ENCODE results near the gene SSR3. TPM values are rescaled to one million over a fixed set of nuclear protein-coding genes. Genes with fewer than 3 reads are reported as not detected.

Gene SSR3
- total RNA-seq, 4 donors from 2014 or later: 42.5 to 74.7 (median 57.1) TPM

DNA sequence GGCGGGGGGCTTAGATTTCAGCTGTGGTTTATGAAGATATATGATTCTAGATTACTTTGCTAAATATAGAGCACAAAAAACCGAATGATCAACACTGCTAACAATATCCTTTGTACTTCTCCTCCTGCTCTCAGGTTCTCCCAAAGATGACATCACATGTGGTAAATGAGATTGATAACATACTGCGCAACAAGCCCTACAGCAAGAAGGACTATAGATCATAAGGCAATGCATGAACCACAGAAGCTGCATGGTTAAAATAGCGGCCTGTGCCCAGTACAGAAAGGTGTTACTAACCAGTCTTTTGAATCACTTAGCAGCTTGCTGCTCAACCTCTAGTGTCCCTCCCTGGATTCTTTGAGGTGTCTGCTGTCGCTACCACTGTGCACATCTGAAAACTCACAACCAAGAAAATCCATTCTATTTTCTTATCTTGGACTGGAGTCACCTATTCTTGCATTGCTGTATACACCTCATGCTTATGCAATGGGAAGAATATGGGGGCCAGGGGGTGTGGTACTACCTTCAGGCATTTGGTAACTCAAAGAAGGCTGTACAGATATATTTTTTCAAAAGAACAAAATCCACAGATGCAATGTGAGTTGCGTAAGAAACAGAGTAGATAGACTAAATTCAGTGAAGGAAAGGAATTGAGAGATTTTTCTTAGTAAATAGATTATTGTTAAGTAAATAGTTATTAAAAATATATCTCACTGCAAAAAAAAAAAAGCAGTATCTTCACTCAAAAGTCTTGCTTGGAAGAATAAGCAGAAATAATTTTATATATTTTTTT lies 18.2 kb downstream of the SSR3 start:
- Histone ChIP-seq H3K9me3 (no peaks in the 10 kb centered on the region), H3K4me3 (no peak overlapping the region), H3K27me3 (no peaks in the 10 kb centered on the region), H3K4me1 (peaks cover 0 to 6% (median 3%) of the 10 kb centered on the region in 3 donors), H3K27ac (no peak overlapping the region), H3K36me3 (peaks cover 0 to 32% (median 0%) of the 10 kb centered on the region in 3 donors)
- DNase-seq: no peak
- WGBS, 2 donors: 88 to 89% methylated on average over 6 of the region's 6 CpGs
- intact Hi-C loops (cut with DNase I): loop anchor here (10.0 kb wide), 1 partner anchor 538 kb away; no protein-coding TSS in a partner anchor
- TF ChIP-seq, protein P1, sequence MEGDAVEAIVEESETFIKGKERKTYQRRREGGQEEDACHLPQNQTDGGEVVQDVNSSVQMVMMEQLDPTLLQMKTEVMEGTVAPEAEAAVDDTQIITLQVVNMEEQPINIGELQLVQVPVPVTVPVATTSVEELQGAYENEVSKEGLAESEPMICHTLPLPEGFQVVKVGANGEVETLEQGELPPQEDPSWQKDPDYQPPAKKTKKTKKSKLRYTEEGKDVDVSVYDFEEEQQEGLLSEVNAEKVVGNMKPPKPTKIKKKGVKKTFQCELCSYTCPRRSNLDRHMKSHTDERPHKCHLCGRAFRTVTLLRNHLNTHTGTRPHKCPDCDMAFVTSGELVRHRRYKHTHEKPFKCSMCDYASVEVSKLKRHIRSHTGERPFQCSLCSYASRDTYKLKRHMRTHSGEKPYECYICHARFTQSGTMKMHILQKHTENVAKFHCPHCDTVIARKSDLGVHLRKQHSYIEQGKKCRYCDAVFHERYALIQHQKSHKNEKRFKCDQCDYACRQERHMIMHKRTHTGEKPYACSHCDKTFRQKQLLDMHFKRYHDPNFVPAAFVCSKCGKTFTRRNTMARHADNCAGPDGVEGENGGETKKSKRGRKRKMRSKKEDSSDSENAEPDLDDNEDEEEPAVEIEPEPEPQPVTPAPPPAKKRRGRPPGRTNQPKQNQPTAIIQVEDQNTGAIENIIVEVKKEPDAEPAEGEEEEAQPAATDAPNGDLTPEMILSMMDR (IDR thresholded peaks at IDR 0.05): no peak
- TF ChIP-seq POLR2A (IDR thresholded peaks at IDR 0.05): no peak

DNA sequence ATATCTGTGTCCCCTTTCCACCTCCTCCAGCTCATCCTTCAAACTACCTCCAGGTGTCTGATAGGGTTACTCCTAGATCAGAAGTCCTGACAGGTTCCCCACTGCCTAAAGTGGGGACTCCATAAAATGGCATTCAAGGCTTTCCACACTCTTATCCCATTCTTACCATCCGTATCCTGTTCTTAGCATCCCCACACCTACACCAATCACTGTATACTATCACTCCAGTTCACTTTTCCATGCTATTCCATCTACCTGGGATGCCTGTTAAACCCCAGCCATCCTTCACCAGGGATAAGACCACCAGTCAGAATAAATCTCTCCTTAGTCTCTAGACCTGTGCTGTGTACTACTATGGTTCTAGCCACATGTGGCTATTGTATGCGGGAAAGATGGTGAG lies 19.1 kb downstream of the SSR3 start:
- WGBS, 2 donors: 89 to 91% methylated on average over 2 of the region's 2 CpGs
- no peaks in the 10 kb centered on the region for H3K27me3 ChIP-seq
- no peaks in the 10 kb centered on the region for H3K9me3 ChIP-seq
- peaks cover 0 to 6% (median 3%) of the 10 kb centered on the region in 3 donors for H3K4me1 ChIP-seq
- no peak overlapping the region for H3K4me3 ChIP-seq
- peak overlapping the region in 3 of 4 donors; percentile 49 to 64 (median 59) for H3K27ac ChIP-seq
- intact Hi-C loops (cut with DNase I): loop anchor here (10.0 kb wide), 1 partner anchor 539 kb away; no protein-coding TSS in a partner anchor
- DNase-seq: no peak
- H3K36me3 ChIP-seq: peaks cover 0 to 34% (median 0%) of the 10 kb centered on the region in 3 donors
- TF ChIP-seq, protein P1 (IDR thresholded peaks at IDR 0.05): no peak
- no peak for TF ChIP-seq POLR2A (IDR thresholded peaks at IDR 0.05)

DNA sequence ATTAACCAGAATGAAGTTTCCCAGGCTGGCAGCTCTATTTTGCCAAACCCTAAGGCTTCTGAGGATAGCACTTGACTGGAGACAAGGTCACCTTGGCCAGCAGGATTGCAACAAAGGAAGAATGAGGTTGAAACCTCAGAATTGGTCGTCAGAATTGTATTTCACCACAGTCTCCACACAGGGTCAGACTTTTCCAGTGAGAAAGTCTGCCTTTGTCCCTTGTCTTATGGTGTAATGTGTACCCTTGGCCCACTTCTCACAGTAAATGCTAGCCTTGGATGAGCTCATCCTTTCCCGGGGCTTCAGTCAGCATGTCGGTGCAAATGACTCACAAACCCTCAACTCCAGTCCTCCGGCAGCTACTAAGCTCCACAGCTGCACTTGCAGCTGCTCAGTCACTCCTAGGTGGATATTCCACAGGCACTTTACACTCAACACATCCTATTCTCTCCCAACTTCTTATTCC lies 19.7 kb downstream of the SSR3 start:
- DNase-seq: no peak
- peaks cover 0 to 33% (median 0%) of the 10 kb centered on the region in 3 donors for H3K36me3 ChIP-seq
- 10 to 32% methylated on average over 4 of the region's 4 CpGs for WGBS, 2 donors
- H3K4me1 ChIP-seq: peaks cover 0 to 6% (median 3%) of the 10 kb centered on the region in 3 donors
- intact Hi-C loops (cut with DNase I): loop anchor here (10.0 kb wide), 1 partner anchor 540 kb away; no protein-coding TSS in a partner anchor
- H3K27ac ChIP-seq: peak overlapping the region in 3 of 4 donors; percentile 49 to 64 (median 59)
- H3K4me3 ChIP-seq: no peak overlapping the region
- H3K27me3 ChIP-seq: no peaks in the 10 kb centered on the region
- no peak for TF ChIP-seq POLR2A (IDR thresholded peaks at IDR 0.05)
- TF ChIP-seq, protein P1 (IDR thresholded peaks at IDR 0.05): no peak
- H3K9me3 ChIP-seq: no peaks in the 10 kb centered on the region

DNA sequence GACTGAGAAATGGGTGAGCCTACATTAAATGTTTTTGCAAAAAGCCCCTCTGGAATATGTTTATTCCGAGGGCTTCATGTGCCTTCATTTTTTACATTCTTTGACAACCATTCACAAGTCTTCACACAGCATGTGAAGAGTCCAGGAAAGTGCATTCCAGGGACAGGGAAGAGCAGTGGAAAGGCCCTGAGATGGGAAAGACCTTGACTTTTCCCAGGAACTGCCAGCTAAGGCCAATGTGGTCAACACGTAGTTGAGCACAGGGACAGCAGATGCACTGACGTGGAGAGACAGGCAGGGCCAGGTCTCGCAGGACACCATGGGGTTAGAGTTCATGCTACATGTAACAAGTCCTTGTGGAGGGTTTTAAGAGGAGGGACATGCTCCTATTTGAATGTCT lies 21.7 kb downstream of the SSR3 start:
- Histone ChIP-seq H3K4me1 (peaks cover 0 to 6% (median 3%) of the 10 kb centered on the region in 3 donors), H3K9me3 (no peaks in the 10 kb centered on the region), H3K4me3 (no peak overlapping the region), H3K36me3 (peaks cover 0 to 13% (median 0%) of the 10 kb centered on the region in 3 donors), H3K27me3 (no peaks in the 10 kb centered on the region), H3K27ac (no peak overlapping the region)
- DNase-seq: no peak
- intact Hi-C loops (cut with DNase I): loop anchor here (10.0 kb wide), 1 partner anchor 542 kb away; no protein-coding TSS in a partner anchor
- 83 to 91% methylated on average over 4 of the region's 4 CpGs for WGBS, 2 donors
- TF ChIP-seq, protein P1 (IDR thresholded peaks at IDR 0.05): no peak
- no peak for TF ChIP-seq POLR2A (IDR thresholded peaks at IDR 0.05)

DNA sequence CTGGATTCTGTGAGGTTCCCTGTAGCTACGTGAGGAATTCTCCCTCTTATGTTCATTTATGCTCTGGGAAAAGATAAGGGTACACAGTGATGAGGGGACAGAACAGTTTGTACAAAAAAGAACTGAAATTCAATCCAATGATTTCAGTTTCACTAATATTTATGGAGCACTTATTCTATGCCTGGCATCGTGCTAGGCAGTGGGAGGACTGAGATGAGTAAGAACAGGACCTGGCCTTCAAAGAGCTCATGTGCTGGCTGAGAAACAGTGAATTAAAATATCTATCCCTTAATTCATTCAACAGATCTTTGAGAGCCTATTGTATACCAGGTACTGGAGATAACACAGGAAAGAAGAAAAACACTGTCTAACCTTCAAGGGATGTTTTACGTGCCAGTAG lies 22.2 kb downstream of the SSR3 start:
- TF ChIP-seq, protein P1 (IDR thresholded peaks at IDR 0.05): no peak
- TF ChIP-seq POLR2A (IDR thresholded peaks at IDR 0.05): no peak
- H3K9me3 ChIP-seq: no peaks in the 10 kb centered on the region
- peaks cover 0 to 9% (median 0%) of the 10 kb centered on the region in 3 donors for H3K36me3 ChIP-seq
- H3K4me3 ChIP-seq: no peak overlapping the region
- no peak overlapping the region for H3K27ac ChIP-seq
- H3K4me1 ChIP-seq: peaks cover 0 to 6% (median 3%) of the 10 kb centered on the region in 3 donors
- no peaks in the 10 kb centered on the region for H3K27me3 ChIP-seq
- intact Hi-C loops (cut with DNase I): loop anchor here (10.0 kb wide), 1 partner anchor 542 kb away; no protein-coding TSS in a partner anchor
- DNase-seq: no peak
- WGBS, 2 donors: 53 to 61% methylated on average over 3 of the region's 3 CpGs

Data from esophagus squamous epithelium (tissue), 5 donors.